Measurements from ENCODE around the gene CAPN10. TPM values are rescaled to one million over a fixed set of nuclear protein-coding genes. Genes with fewer than 3 reads are reported as not detected.
"Not testable (repeated sequence)": the region's sequence is repeated elsewhere in the genome, so short reads cannot be mapped to it uniquely, and the experiment has no call there.

The CAPN10 gene
- total RNA-seq, 1 donor from 2014 or later, result 14.2 TPM

DNA sequence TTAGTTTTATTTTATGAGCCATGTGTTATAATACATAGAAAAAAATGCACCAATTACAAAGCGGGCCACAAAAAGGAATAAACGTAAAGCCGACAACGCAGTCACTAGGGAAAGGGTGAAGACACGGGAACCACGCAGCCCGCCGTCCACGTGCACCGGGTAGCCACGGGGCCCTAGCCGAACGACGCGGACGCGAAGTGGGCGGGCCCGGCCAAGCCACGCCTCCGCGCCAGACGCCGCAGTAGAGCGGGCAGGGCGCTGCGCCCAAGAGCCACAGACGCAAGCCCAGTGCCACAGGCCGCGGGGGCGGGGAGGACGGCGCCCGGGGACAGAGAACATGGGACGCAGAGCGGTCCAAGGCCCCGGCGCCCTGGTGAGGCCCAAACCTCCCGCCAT is 26.5 kb upstream of the CAPN10 start, which contains the start of gene DUSP28:
DUSP28 (plus strand) TSS at position 274 of the 396 bp plus-strand sequence. CDS start 328 bp downstream, outside the sequence.
- intact Hi-C loops (cut with DNase I), result no loop called here
- Histone ChIP-seq H3K27me3 (no peaks in the 10 kb centered on the region), H3K4me3 (peak within 1 kb of the TSS; percentile 95 to 97), H3K27ac (peak within 1 kb of the TSS; percentile 99), H3K9me3 (no peaks in the 10 kb centered on the region), H3K4me1 (peaks cover 51% of the 10 kb centered on the region), H3K36me3 (no peaks in the 10 kb centered on the region)
- TF ChIP-seq POLR2AphosphoS5 (IDR thresholded peaks at IDR 0.05; ENCODE audit: insufficient read depth in 1 of 2, low read depth in 1 of 2) (peak in 1 of 2 donors; percentile 74), POLR2A (IDR thresholded peaks at IDR 0.05) (peak in 1 of 2 donors; percentile 84)
- TF ChIP-seq, protein P1, sequence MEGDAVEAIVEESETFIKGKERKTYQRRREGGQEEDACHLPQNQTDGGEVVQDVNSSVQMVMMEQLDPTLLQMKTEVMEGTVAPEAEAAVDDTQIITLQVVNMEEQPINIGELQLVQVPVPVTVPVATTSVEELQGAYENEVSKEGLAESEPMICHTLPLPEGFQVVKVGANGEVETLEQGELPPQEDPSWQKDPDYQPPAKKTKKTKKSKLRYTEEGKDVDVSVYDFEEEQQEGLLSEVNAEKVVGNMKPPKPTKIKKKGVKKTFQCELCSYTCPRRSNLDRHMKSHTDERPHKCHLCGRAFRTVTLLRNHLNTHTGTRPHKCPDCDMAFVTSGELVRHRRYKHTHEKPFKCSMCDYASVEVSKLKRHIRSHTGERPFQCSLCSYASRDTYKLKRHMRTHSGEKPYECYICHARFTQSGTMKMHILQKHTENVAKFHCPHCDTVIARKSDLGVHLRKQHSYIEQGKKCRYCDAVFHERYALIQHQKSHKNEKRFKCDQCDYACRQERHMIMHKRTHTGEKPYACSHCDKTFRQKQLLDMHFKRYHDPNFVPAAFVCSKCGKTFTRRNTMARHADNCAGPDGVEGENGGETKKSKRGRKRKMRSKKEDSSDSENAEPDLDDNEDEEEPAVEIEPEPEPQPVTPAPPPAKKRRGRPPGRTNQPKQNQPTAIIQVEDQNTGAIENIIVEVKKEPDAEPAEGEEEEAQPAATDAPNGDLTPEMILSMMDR (IDR thresholded peaks at IDR 0.05), result no peak
- no peak for DNase-seq (ENCODE audit: extremely low spot score in 2 of 2)

DNA sequence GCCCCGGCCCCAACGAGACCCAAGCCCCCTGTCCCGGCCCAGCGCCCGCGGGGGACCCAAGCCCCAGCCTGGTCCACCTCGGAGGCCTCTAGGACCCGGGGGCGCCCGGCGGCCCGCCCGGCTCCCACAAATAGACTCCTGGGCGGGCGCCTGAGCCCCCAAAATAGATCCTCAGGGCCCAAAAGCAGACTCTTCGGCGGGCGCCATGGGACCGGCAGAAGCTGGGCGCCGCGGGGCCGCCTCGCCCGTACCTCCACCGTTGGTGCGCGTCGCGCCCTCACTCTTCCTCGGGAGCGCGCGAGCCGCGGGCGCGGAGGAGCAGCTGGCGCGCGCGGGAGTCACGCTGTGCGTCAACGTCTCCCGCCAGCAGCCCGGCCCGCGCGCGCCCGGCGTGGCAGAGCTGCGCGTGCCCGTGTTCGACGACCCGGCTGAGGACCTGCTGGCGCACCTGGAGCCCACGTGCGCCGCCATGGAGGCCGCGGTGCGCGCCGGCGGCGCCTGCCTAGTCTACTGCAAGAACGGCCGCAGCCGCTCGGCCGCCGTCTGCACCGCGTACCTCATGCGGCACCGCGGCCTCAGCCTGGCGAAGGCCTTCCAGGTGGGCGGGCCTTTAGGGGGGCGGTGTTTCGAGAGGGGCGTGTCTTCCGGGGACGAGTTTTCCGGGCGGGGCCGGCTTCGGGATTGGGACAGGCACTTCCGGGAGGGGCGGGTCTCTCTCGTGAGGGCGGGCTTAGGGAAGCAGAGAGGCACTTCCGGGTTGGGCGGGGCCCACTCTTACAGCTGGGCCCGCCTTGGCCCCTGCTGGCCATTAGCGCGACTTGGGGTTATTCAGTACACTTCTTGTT is 25.8 kb upstream of the CAPN10 start:
- Histone ChIP-seq H3K9me3 (no peaks in the 10 kb centered on the region), H3K36me3 (no peaks in the 10 kb centered on the region), H3K27ac (peak overlapping the region; percentile 99), H3K4me1 (peaks cover 56% of the 10 kb centered on the region), H3K27me3 (no peaks in the 10 kb centered on the region), H3K4me3 (peak overlapping the region; percentile 95 to 97)
- intact Hi-C loops (cut with DNase I), result no loop called here
- TF ChIP-seq, protein P1 (IDR thresholded peaks at IDR 0.05), result no peak
- peak in 1 of 2 donors; percentile 60 for TF ChIP-seq POLR2A (IDR thresholded peaks at IDR 0.05)
- TF ChIP-seq POLR2AphosphoS5 (IDR thresholded peaks at IDR 0.05; ENCODE audit: insufficient read depth in 1 of 2, low read depth in 1 of 2), result peak; percentile 73 to 84
- peak in 1 of 2 donors; percentile 99 for DNase-seq (ENCODE audit: extremely low spot score in 2 of 2)

DNA sequence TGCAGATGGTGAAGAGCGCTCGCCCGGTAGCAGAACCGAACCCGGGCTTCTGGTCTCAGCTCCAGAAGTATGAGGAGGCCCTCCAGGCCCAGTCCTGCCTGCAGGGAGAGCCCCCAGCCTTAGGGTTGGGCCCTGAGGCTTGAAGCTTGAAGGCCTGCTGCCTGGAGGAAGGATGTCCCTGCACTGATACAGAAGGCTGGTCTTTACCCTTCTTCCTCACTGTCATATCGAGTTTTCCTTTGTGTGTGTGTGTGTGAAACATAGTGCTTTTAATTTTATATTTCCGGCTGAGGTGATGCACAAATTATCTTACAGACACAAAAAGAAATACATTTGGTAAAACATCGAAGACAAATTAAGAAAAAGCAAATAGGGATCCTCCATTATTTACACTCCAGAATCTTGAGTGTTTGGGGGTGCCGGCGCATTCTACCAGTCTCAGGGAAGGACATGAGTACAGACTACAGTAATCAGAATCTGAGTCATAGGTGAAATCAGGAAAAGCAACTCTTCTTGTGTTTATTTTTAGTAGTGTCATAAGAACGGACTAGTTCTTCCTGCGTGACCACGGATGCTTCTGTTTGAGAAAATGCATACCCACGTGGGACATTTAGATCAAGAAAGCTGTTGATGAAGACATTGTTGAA is 25.1 kb upstream of the CAPN10 start:
- Histone ChIP-seq H3K4me1 (peaks cover 62% of the 10 kb centered on the region), H3K27me3 (no peaks in the 10 kb centered on the region), H3K9me3 (no peaks in the 10 kb centered on the region), H3K27ac (peak overlapping the region; percentile 99), H3K36me3 (no peaks in the 10 kb centered on the region), H3K4me3 (peak overlapping the region; percentile 95 to 97)
- intact Hi-C loops (cut with DNase I), result no loop called here
- TF ChIP-seq POLR2A (IDR thresholded peaks at IDR 0.05), result peak in 1 of 2 donors; percentile 3
- TF ChIP-seq, protein P1 (IDR thresholded peaks at IDR 0.05), result peak in 1 of 3 experiments; percentile 12
- TF ChIP-seq POLR2AphosphoS5 (IDR thresholded peaks at IDR 0.05; ENCODE audit: insufficient read depth in 1 of 2, low read depth in 1 of 2), result peak; percentile 17 to 25
- no peak for DNase-seq (ENCODE audit: extremely low spot score in 2 of 2)

DNA sequence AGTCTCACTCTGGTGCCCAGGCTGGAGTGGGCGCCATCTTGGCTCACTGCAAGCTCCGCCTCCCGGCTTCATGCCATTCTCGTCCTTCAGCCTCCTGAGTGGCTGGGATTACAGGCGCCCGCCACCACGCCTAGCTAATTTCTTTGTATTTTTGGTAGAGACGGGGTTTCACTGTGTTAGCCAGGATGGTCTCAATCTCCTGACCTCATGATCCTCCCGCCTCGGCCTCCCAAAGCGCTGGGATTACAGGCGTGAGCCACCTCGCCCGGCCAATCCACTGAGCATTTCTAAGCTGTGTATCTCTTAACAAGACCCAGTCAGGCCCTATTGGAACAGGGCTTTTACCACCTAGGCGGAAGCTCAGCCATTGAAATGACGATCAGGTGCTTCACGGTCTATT is 23.3 kb upstream of the CAPN10 start:
- H3K27ac ChIP-seq; H3K36me3 ChIP-seq; H3K27me3 ChIP-seq; DNase-seq (ENCODE audit: extremely low spot score in 2 of 2); H3K4me3 ChIP-seq; intact Hi-C loops (cut with DNase I); H3K9me3 ChIP-seq: not testable (repeated sequence)
- H3K4me1 ChIP-seq, result peaks cover 60% of the 10 kb centered on the region

DNA sequence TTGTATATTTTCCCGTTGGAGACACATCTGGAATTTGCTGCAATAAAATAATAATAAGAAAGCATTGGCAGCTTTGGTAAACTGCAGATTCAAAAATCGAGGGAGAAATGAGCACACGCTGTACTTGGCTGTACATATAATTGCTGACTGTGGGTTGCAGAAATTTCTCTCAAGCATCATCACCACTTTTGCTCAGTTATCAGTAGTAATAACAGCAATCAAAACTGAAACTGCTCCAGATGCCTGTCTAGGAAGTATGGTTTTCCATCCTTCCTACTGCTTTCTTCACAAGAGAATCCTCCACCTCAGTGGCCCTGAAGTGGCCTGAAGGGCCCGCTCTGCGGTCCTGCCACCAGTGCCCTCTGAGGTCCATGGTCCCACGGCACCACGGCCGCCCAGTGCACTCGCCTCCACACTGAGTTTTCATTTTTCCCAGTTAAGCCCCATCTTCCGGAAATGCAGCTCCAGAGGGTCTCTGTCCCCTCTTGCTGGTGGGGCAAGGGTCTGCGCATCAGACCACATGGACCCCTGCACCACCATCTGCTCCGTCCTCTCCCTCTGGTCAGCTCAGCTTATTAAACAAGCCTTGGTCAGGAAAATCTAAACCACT is 22.5 kb upstream of the CAPN10 start:
- no peak overlapping the region for H3K27ac ChIP-seq
- no peak overlapping the region for H3K4me3 ChIP-seq
- intact Hi-C loops (cut with DNase I), result no loop called here
- no peaks in the 10 kb centered on the region for H3K36me3 ChIP-seq
- TF ChIP-seq POLR2A (IDR thresholded peaks at IDR 0.05), result no peak
- TF ChIP-seq, protein P1 (IDR thresholded peaks at IDR 0.05), result no peak
- H3K4me1 ChIP-seq, result peaks cover 54% of the 10 kb centered on the region
- no peak for DNase-seq (ENCODE audit: extremely low spot score in 2 of 2)
- H3K9me3 ChIP-seq, result no peaks in the 10 kb centered on the region
- H3K27me3 ChIP-seq, result no peaks in the 10 kb centered on the region

Measured in vagina (tissue), 2 donors.